Astrocyte (in vitro differentiated cells and primary cell): ENCODE measurements around the gene CALU. TPM values are rescaled to one million over a fixed set of nuclear protein-coding genes. Genes with fewer than 3 reads are reported as not detected.

ENCODE experiments used
- DNase-seq: peaks from one replicate; pipeline ENCODE4 v3.0.0-alpha.2; 2010; ENCODE audit warnings: low read depth
- FAIRE-seq: peaks from 2 replicates; lab custom pipeline; 2011; peaks lifted over from hg19 to GRCh38; lab: Jason Lieb, UNC
- H2AFZ ChIP-seq: 2 replicates; pipeline ENCODE4 v1.6.0; 2012; ENCODE audit warnings: low read depth, low read length, inconsistent platforms
- H3K27ac ChIP-seq: 2 replicates; pipeline ENCODE4 v1.5.1; 2011; ENCODE audit warnings: low read depth, low read length, inconsistent platforms
- H3K27me3 ChIP-seq: 2 replicates; pipeline ENCODE4 v1.6.0; 2011; ENCODE audit warnings: low read length, inconsistent platforms; ENCODE audit not compliant: insufficient read depth
- H3K36me3 ChIP-seq: 2 replicates; pipeline ENCODE4 v1.5.1; 2011; ENCODE audit warnings: low read length, inconsistent platforms; ENCODE audit not compliant: insufficient read depth
- H3K4me1 ChIP-seq: 2 replicates; pipeline ENCODE4 v1.5.1; 2011; ENCODE audit warnings: low read length, inconsistent platforms; ENCODE audit not compliant: insufficient read depth
- H3K4me2 ChIP-seq: 2 replicates; pipeline ENCODE4 v1.6.0; 2012; ENCODE audit warnings: low read length, inconsistent platforms
- H3K4me3 ChIP-seq: 2 replicates; pipeline ENCODE4 v1.5.1; 2011; ENCODE audit warnings: low read depth, mild to moderate bottlenecking, low read length, inconsistent platforms; ENCODE audit not compliant: insufficient read depth
- H3K79me2 ChIP-seq: 2 replicates; pipeline ENCODE4 v1.6.0; 2012; ENCODE audit warnings: mild to moderate bottlenecking, low read length, inconsistent platforms; ENCODE audit not compliant: insufficient read depth
- H3K9ac ChIP-seq: 2 replicates; pipeline ENCODE4 v1.6.0; 2012; ENCODE audit warnings: mild to moderate bottlenecking, low read length, inconsistent platforms
- H3K9me3 ChIP-seq: 2 replicates; pipeline ENCODE4 v1.5.1; 2012; ENCODE audit warnings: low read depth, mild to moderate bottlenecking, low read length, inconsistent platforms; ENCODE audit not compliant: insufficient read depth
- H4K20me1 ChIP-seq: 2 replicates; pipeline ENCODE4 v1.6.0; 2012; ENCODE audit warnings: low read length, inconsistent platforms; ENCODE audit not compliant: insufficient read depth
- H3K27ac Mint-ChIP-seq: one replicate; pipeline ENCODE4 v1.8.0; 2021; ENCODE audit warnings: mild to moderate bottlenecking, mixed read lengths; ENCODE audit not compliant: unreplicated experiment
- H3K27me3 Mint-ChIP-seq: one replicate; pipeline ENCODE4 v1.8.0; 2021; ENCODE audit warnings: low read depth, mixed read lengths; ENCODE audit not compliant: unreplicated experiment
- H3K36me3 Mint-ChIP-seq: one replicate; pipeline ENCODE4 v1.8.0; 2021; ENCODE audit warnings: low read depth, mixed read lengths; ENCODE audit not compliant: unreplicated experiment
- H3K4me1 Mint-ChIP-seq: one replicate; pipeline ENCODE4 v1.8.0; 2021; ENCODE audit warnings: low read depth, mixed read lengths; ENCODE audit not compliant: unreplicated experiment
- H3K4me3 Mint-ChIP-seq: one replicate; pipeline ENCODE4 v1.8.0; 2021; ENCODE audit warnings: mild to moderate bottlenecking, moderate library complexity, mixed read lengths; ENCODE audit not compliant: unreplicated experiment
- H3K9me3 Mint-ChIP-seq: one replicate; pipeline ENCODE4 v1.8.0; 2021; ENCODE audit warnings: mild to moderate bottlenecking, mixed read lengths; ENCODE audit not compliant: unreplicated experiment
- EZH2 ChIP-seq: IDR thresholded peaks from 2 replicates; pipeline ENCODE4 v1.6.1; 2012; ENCODE audit warnings: mild to moderate bottlenecking, low read length, inconsistent platforms; ENCODE audit not compliant: insufficient read depth
- total RNA-seq: library from RNA; stranded (reverse); gene quantifications from 2 replicates; pipeline ENCODE4 v1.2.1, GENCODE V29; 2021
- TF ChIP-seq, protein P1 (sequence below): IDR thresholded peaks from 2 replicates; pipeline ENCODE4 v1.5.1; 2011; ENCODE audit warnings: low read depth, mild to moderate bottlenecking, inconsistent platforms, low read length, moderate library complexity; ENCODE audit not compliant: insufficient read depth

Gene CALU
- total RNA-seq, 1 donor from 2014 or later = 670 TPM

- H3K36me3 ChIP-seq = no peaks in the 10 kb centered on the region
- no peaks in the 10 kb centered on the region for H4K20me1 ChIP-seq
- no peaks in the 10 kb centered on the region for H3K79me2 ChIP-seq
- H3K9ac ChIP-seq = no peak overlapping the region
- Mint-ChIP-seq H3K9me3 (no peaks in the 10 kb centered on the region), H3K27ac (peak overlapping the region; percentile 41), H3K27me3 (peaks cover 17% of the 10 kb centered on the region), H3K4me1 (peaks cover 1% of the 10 kb centered on the region), H3K36me3 (peaks cover 20% of the 10 kb centered on the region), H3K4me3 (no peak overlapping the region)
- no peaks in the 10 kb centered on the region for H3K27me3 ChIP-seq
- H3K9me3 ChIP-seq = no peaks in the 10 kb centered on the region
- H3K4me2 ChIP-seq = no peak overlapping the region
- TF ChIP-seq EZH2 = no peak
- TF ChIP-seq, protein P1, sequence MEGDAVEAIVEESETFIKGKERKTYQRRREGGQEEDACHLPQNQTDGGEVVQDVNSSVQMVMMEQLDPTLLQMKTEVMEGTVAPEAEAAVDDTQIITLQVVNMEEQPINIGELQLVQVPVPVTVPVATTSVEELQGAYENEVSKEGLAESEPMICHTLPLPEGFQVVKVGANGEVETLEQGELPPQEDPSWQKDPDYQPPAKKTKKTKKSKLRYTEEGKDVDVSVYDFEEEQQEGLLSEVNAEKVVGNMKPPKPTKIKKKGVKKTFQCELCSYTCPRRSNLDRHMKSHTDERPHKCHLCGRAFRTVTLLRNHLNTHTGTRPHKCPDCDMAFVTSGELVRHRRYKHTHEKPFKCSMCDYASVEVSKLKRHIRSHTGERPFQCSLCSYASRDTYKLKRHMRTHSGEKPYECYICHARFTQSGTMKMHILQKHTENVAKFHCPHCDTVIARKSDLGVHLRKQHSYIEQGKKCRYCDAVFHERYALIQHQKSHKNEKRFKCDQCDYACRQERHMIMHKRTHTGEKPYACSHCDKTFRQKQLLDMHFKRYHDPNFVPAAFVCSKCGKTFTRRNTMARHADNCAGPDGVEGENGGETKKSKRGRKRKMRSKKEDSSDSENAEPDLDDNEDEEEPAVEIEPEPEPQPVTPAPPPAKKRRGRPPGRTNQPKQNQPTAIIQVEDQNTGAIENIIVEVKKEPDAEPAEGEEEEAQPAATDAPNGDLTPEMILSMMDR = no peak
- H3K4me1 ChIP-seq = no peaks in the 10 kb centered on the region
- FAIRE-seq = no peak
- no peak overlapping the region for H2AFZ ChIP-seq
- no peak for DNase-seq
- no peak overlapping the region for H3K27ac ChIP-seq
- H3K4me3 ChIP-seq = no peak overlapping the region
Observed at GRCh38 chr7:128692623-128693270, 46.4 kb upstream of the CALU start.

DNA sequence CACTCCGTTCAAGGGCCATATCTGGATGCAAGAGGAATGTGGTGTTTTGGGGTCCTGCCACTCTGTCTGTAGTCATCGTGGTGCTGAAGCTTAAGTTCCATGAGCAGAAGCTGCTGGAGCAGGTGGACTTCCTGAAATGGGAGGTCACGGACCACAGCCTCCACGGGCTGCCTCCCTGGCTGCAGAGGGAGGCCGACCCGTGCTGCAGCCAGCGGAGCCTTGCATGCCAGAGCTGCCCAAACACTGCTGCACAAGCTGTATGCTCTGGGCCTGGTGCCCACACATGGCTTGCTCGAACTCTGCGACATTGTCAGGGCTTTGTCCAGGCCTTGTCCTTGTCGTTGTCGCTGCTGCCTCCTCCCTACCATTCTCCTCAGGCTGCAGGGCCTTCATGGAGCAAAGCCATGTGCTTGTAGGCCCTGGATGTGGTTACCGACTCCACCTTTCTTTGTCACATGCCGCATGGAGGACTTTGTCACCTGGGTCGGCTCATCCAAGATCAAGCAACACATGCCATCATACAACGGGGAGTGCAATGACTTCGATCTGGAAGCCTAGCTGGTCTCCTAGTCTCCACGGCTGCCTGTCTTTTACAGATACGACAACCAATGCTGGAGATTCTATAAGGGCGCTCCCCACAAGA lies 45.7 kb upstream of the CALU start:
- Histone ChIP-seq H3K4me1 (no peaks in the 10 kb centered on the region), H3K4me2 (no peak overlapping the region), H3K27me3 (no peaks in the 10 kb centered on the region), H3K4me3 (no peak overlapping the region), H4K20me1 (no peaks in the 10 kb centered on the region), H3K27ac (no peak overlapping the region), H3K9ac (no peak overlapping the region), H3K9me3 (no peaks in the 10 kb centered on the region), H3K36me3 (no peaks in the 10 kb centered on the region), H3K79me2 (no peaks in the 10 kb centered on the region), H2AFZ (no peak overlapping the region)
- H3K27me3 Mint-ChIP-seq = peaks cover 25% of the 10 kb centered on the region
- no peak for TF ChIP-seq EZH2
- TF ChIP-seq, protein P1 = no peak
- peaks cover 1% of the 10 kb centered on the region for H3K4me1 Mint-ChIP-seq
- H3K36me3 Mint-ChIP-seq = peaks cover 13% of the 10 kb centered on the region
- H3K27ac Mint-ChIP-seq = no peak overlapping the region
- no peak for DNase-seq
- FAIRE-seq = no peak
- H3K9me3 Mint-ChIP-seq = no peaks in the 10 kb centered on the region
- no peak overlapping the region for H3K4me3 Mint-ChIP-seq

- Histone ChIP-seq H3K36me3 (no peaks in the 10 kb centered on the region), H2AFZ (no peak overlapping the region), H3K79me2 (no peaks in the 10 kb centered on the region), H3K4me1 (no peaks in the 10 kb centered on the region), H3K9ac (no peak overlapping the region), H3K9me3 (no peaks in the 10 kb centered on the region), H3K4me2 (no peak overlapping the region), H3K4me3 (no peak overlapping the region), H4K20me1 (no peaks in the 10 kb centered on the region), H3K27me3 (no peaks in the 10 kb centered on the region), H3K27ac (no peak overlapping the region)
- Mint-ChIP-seq H3K36me3 (peaks cover 13% of the 10 kb centered on the region), H3K27me3 (peaks cover 28% of the 10 kb centered on the region), H3K4me1 (peaks cover 1% of the 10 kb centered on the region), H3K4me3 (no peak overlapping the region), H3K27ac (no peak overlapping the region), H3K9me3 (no peaks in the 10 kb centered on the region)
- no peak for TF ChIP-seq EZH2
- TF ChIP-seq, protein P1 = no peak
- no peak for DNase-seq
- FAIRE-seq = no peak
Observed at GRCh38 chr7:128694738-128695137, 44.4 kb upstream of the CALU start.
